ENCODE results near the gene KRT76.

Gene KRT76

GRCh38 chr12:52794479-52795331, 17.6 kb upstream of the KRT76 start:
- H3K4me1 ChIP-seq (ENCODE audit: insufficient read depth, low read length) = peaks cover 3% of the 10 kb centered on the region

GRCh38 chr12:52792185-52793029, 15.3 kb upstream of the KRT76 start:
- Histone ChIP-seq H3K36me3 (ENCODE audit: insufficient read depth, low read length) (no peaks in the 10 kb centered on the region), H3K4me3 (ENCODE audit: low read depth in 1 of 2, low read length in 2 of 2) (no peak overlapping the region), H3K9ac (ENCODE audit: low read length) (no peak overlapping the region), H3K27ac (ENCODE audit: low read depth, low read length) (no peak overlapping the region), H3K27me3 (ENCODE audit: control insufficient read depth in 1 of 2, insufficient read depth in 2 of 2, low read length in 2 of 2) (peaks cover 0 to 23% of the 10 kb centered on the region in 2 donors), H3K4me1 (ENCODE audit: insufficient read depth, low read length) (peaks cover 3% of the 10 kb centered on the region), H3K9me3 (ENCODE audit: low read length) (no peaks in the 10 kb centered on the region)

More at GRCh38 chr12:52794479-52795331, 17.6 kb upstream of the KRT76 start:
- H3K4me3 ChIP-seq (ENCODE audit: low read depth in 1 of 2, low read length in 2 of 2) = no peak overlapping the region
- H3K27me3 ChIP-seq (ENCODE audit: control insufficient read depth in 1 of 2, insufficient read depth in 2 of 2, low read length in 2 of 2) = peaks cover 0 to 18% of the 10 kb centered on the region in 2 donors
- no peaks in the 10 kb centered on the region for H3K9me3 ChIP-seq (ENCODE audit: low read length)
- H3K27ac ChIP-seq (ENCODE audit: low read depth, low read length) = no peak overlapping the region
- no peaks in the 10 kb centered on the region for H3K36me3 ChIP-seq (ENCODE audit: insufficient read depth, low read length)
- H3K9ac ChIP-seq (ENCODE audit: low read length) = no peak overlapping the region

- peaks cover 3% of the 10 kb centered on the region for H3K4me1 ChIP-seq (ENCODE audit: insufficient read depth, low read length)
- no peaks in the 10 kb centered on the region for H3K9me3 ChIP-seq (ENCODE audit: low read length)
- no peaks in the 10 kb centered on the region for H3K36me3 ChIP-seq (ENCODE audit: insufficient read depth, low read length)
- H3K27ac ChIP-seq (ENCODE audit: low read depth, low read length) = no peak overlapping the region
- no peak overlapping the region for H3K4me3 ChIP-seq (ENCODE audit: low read depth in 1 of 2, low read length in 2 of 2)
- peaks cover 0 to 23% of the 10 kb centered on the region in 2 donors for H3K27me3 ChIP-seq (ENCODE audit: control insufficient read depth in 1 of 2, insufficient read depth in 2 of 2, low read length in 2 of 2)
- H3K9ac ChIP-seq (ENCODE audit: low read length) = no peak overlapping the region
Measured at GRCh38 chr12:52791271-52792184, 14.4 kb upstream of the KRT76 start.

GRCh38 chr12:52790427-52791270, 13.5 kb upstream of the KRT76 start:
- Histone ChIP-seq H3K27me3 (ENCODE audit: control insufficient read depth in 1 of 2, insufficient read depth in 2 of 2, low read length in 2 of 2) (peaks cover 0 to 23% of the 10 kb centered on the region in 2 donors), H3K27ac (ENCODE audit: low read depth, low read length) (no peak overlapping the region), H3K36me3 (ENCODE audit: insufficient read depth, low read length) (no peaks in the 10 kb centered on the region), H3K4me3 (ENCODE audit: low read depth in 1 of 2, low read length in 2 of 2) (no peak overlapping the region), H3K9me3 (ENCODE audit: low read length) (no peaks in the 10 kb centered on the region), H3K4me1 (ENCODE audit: insufficient read depth, low read length) (peaks cover 3% of the 10 kb centered on the region), H3K9ac (ENCODE audit: low read length) (no peak overlapping the region)

GRCh38 chr12:52789637-52790426, 12.7 kb upstream of the KRT76 start:
- H3K27me3 ChIP-seq (ENCODE audit: control insufficient read depth in 1 of 2, insufficient read depth in 2 of 2, low read length in 2 of 2) = peaks cover 0 to 23% of the 10 kb centered on the region in 2 donors
- no peaks in the 10 kb centered on the region for H3K36me3 ChIP-seq (ENCODE audit: insufficient read depth, low read length)
- no peaks in the 10 kb centered on the region for H3K9me3 ChIP-seq (ENCODE audit: low read length)
- peaks cover 3% of the 10 kb centered on the region for H3K4me1 ChIP-seq (ENCODE audit: insufficient read depth, low read length)
- H3K27ac ChIP-seq (ENCODE audit: low read depth, low read length) = no peak overlapping the region
- H3K9ac ChIP-seq (ENCODE audit: low read length) = no peak overlapping the region
- no peak overlapping the region for H3K4me3 ChIP-seq (ENCODE audit: low read depth in 1 of 2, low read length in 2 of 2)

GRCh38 chr12:52788876-52789636, 11.9 kb upstream of the KRT76 start:
- Histone ChIP-seq H3K9me3 (ENCODE audit: low read length) (no peaks in the 10 kb centered on the region), H3K27ac (ENCODE audit: low read depth, low read length) (no peak overlapping the region), H3K4me3 (ENCODE audit: low read depth in 1 of 2, low read length in 2 of 2) (no peak overlapping the region), H3K4me1 (ENCODE audit: insufficient read depth, low read length) (peaks cover 3% of the 10 kb centered on the region), H3K27me3 (ENCODE audit: control insufficient read depth in 1 of 2, insufficient read depth in 2 of 2, low read length in 2 of 2) (peaks cover 0 to 23% of the 10 kb centered on the region in 2 donors), H3K36me3 (ENCODE audit: insufficient read depth, low read length) (no peaks in the 10 kb centered on the region), H3K9ac (ENCODE audit: low read length) (no peak overlapping the region)

- Histone ChIP-seq H3K4me1 (ENCODE audit: insufficient read depth, low read length) (peaks cover 3% of the 10 kb centered on the region), H3K4me3 (ENCODE audit: low read depth in 1 of 2, low read length in 2 of 2) (no peak overlapping the region), H3K9me3 (ENCODE audit: low read length) (no peaks in the 10 kb centered on the region), H3K27me3 (ENCODE audit: control insufficient read depth in 1 of 2, insufficient read depth in 2 of 2, low read length in 2 of 2) (peaks cover 0 to 23% of the 10 kb centered on the region in 2 donors), H3K9ac (ENCODE audit: low read length) (no peak overlapping the region), H3K36me3 (ENCODE audit: insufficient read depth, low read length) (no peaks in the 10 kb centered on the region), H3K27ac (ENCODE audit: low read depth, low read length) (no peak overlapping the region)
Measured at GRCh38 chr12:52788192-52788875, 11.2 kb upstream of the KRT76 start.

- Histone ChIP-seq H3K9ac (ENCODE audit: low read length) (no peak overlapping the region), H3K9me3 (ENCODE audit: low read length) (no peaks in the 10 kb centered on the region), H3K4me1 (ENCODE audit: insufficient read depth, low read length) (peaks cover 3% of the 10 kb centered on the region), H3K27ac (ENCODE audit: low read depth, low read length) (no peak overlapping the region), H3K36me3 (ENCODE audit: insufficient read depth, low read length) (no peaks in the 10 kb centered on the region), H3K4me3 (ENCODE audit: low read depth in 1 of 2, low read length in 2 of 2) (no peak overlapping the region), H3K27me3 (ENCODE audit: control insufficient read depth in 1 of 2, insufficient read depth in 2 of 2, low read length in 2 of 2) (peaks cover 0 to 23% of the 10 kb centered on the region in 2 donors)
Measured at GRCh38 chr12:52787324-52788191, 10.4 kb upstream of the KRT76 start.

Measured in muscle layer of colon (tissue), 2 donors.